ENCODE measurements around the gene SORCS2.

DNA sequence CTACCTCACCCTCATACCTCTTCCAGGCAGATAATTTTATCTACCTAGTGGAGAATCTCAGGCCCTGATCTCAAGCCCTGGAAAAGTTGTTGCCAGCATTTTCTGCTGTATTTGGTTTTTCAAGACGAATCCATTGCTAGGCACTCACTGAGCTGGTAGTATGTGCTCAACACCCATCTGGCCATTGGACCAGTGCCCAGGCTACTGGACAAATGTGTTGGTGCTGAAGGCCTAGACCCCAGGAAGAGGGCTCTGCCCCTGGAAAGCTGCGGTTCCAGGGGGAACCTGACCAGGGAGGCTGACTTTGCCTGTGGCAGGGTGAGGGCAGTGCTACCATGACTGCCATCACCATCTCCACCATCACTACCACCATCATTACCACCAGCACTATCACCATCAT is 170.0 kb downstream of the SORCS2 start:
- TF ChIP-seq, protein P1, sequence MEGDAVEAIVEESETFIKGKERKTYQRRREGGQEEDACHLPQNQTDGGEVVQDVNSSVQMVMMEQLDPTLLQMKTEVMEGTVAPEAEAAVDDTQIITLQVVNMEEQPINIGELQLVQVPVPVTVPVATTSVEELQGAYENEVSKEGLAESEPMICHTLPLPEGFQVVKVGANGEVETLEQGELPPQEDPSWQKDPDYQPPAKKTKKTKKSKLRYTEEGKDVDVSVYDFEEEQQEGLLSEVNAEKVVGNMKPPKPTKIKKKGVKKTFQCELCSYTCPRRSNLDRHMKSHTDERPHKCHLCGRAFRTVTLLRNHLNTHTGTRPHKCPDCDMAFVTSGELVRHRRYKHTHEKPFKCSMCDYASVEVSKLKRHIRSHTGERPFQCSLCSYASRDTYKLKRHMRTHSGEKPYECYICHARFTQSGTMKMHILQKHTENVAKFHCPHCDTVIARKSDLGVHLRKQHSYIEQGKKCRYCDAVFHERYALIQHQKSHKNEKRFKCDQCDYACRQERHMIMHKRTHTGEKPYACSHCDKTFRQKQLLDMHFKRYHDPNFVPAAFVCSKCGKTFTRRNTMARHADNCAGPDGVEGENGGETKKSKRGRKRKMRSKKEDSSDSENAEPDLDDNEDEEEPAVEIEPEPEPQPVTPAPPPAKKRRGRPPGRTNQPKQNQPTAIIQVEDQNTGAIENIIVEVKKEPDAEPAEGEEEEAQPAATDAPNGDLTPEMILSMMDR (IDR thresholded peaks at IDR 0.05), result no peak
- TF ChIP-seq POLR2A (IDR thresholded peaks at IDR 0.05), result no peak
